Osteoblast (primary cell): ENCODE data around the gene CD70. TPM values are rescaled to one million over a fixed set of nuclear protein-coding genes. Genes with fewer than 3 reads are reported as not detected.
A peak's percentile ranks its signal among the peaks of the same experiment; 100 is the strongest.
"Not testable (repeated sequence)": the region's sequence is repeated elsewhere in the genome, so short reads cannot be mapped to it uniquely, and the experiment has no call there.

Source experiments
- DNase-seq: peaks from one replicate; pipeline ENCODE4 v3.0.0; 2011; ENCODE audit warnings: low spot score, mixed read lengths; ENCODE audit not compliant: insufficient read length; ENCODE audit errors: missing footprints
- H2AFZ ChIP-seq: 2 replicates; pipeline ENCODE4 v1.6.0; 2011; ENCODE audit warnings: mild to moderate bottlenecking, low read length
- H3K27ac ChIP-seq: 2 replicates; pipeline ENCODE4 v1.5.1; 2011; ENCODE audit warnings: mild to moderate bottlenecking, low read depth, low read length, moderate library complexity
- H3K27me3 ChIP-seq: 2 replicates; pipeline ENCODE4 v1.6.0; 2012; ENCODE audit warnings: mild to moderate bottlenecking, control low read depth, inconsistent platforms, low read length, moderate library complexity; ENCODE audit not compliant: insufficient read depth
- H3K36me3 ChIP-seq: 2 replicates; pipeline ENCODE4 v1.5.1; 2011; ENCODE audit warnings: mild to moderate bottlenecking, low read length, control low read depth, moderate library complexity; ENCODE audit not compliant: insufficient read depth
- H3K4me1 ChIP-seq: 2 replicates; pipeline ENCODE4 v1.5.1; 2011; ENCODE audit warnings: mild to moderate bottlenecking, low read length, control low read depth, moderate library complexity; ENCODE audit not compliant: insufficient read depth
- H3K4me2 ChIP-seq: 2 replicates; pipeline ENCODE4 v1.6.0; 2011; ENCODE audit warnings: mild to moderate bottlenecking, low read length; ENCODE audit not compliant: insufficient read depth
- H3K4me3 ChIP-seq: fragments of 200-600 bp; sonication (generic); 3 replicates; pipeline ENCODE4 v1.5.1; 2012; ENCODE audit warnings: mild to moderate bottlenecking, low read length, inconsistent platforms; ENCODE audit not compliant: insufficient read depth
- H3K79me2 ChIP-seq: 2 replicates; pipeline ENCODE4 v1.6.0; 2012; ENCODE audit warnings: mild to moderate bottlenecking, low read length, control low read depth, inconsistent platforms; ENCODE audit not compliant: insufficient read depth
- H3K9me3 ChIP-seq: 2 replicates; pipeline ENCODE4 v1.5.1; 2011; ENCODE audit warnings: low read depth, low read length, control low read depth
- H4K20me1 ChIP-seq: 2 replicates; pipeline ENCODE4 v1.6.0; 2012; ENCODE audit warnings: mild to moderate bottlenecking, low read length, control low read depth; ENCODE audit not compliant: insufficient read depth
- total RNA-seq: library from RNA; depleted of rRNA; stranded (reverse); fragments of >200 nt; gene quantifications from 2 replicates; pipeline ENCODE4 v1.2.3, GENCODE V29; 2012
- TF ChIP-seq, protein P1 (sequence below): IDR thresholded peaks from 2 replicates; pipeline ENCODE4 v1.5.1; 2011; ENCODE audit warnings: mild to moderate bottlenecking, low read depth, low read length, moderate library complexity; ENCODE audit errors: extremely low read depth

CD70 gene
- total RNA-seq, 1 donor, result not detected

DNA sequence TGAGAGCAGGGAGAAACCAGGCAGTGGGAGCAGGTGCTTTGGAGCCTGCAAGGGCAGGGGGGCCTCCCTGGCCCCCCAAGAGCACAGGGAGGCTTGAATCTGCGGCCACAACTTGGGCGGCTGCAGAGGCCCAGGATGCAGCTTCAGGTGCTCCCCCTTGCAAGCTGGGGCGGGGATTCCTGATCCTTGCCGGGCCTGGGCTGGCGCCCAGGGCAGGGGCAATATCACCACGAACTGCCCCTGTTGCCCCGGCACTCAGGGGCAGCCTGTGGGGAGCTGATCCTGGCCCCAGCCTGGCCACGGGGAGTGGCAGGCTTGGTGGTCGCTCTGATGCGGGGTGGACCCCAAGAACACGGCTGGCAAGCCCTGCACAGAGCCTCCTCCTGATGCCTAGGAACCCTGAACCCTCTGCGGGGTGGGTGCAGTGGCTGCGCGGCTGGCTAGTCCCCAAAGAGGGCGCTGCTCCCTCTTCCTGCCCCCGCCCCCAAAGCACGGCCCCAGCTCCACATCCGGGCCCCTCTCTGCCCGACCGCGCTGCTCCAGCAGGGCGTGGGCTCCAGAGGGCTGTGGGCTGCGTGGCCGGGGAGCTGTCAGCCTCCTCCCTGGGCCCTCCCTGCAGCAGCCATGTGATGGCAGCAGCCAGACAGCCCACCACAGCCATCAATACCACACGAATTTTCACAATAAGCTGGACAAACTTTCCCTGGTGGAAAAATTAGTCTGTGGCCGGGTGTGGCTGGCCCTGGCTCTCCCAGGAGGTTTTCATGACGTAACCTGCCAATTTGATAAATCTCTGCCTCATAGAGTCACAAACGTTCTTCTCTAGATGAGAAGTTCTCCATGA, 39.1 kb downstream of the CD70 start:
- Histone ChIP-seq H3K27ac (no peak overlapping the region), H2AFZ (no peak overlapping the region), H3K4me1 (peaks cover 8% of the 10 kb centered on the region), H3K4me2 (no peak overlapping the region), H3K9me3 (no peaks in the 10 kb centered on the region), H3K4me3 (no peak overlapping the region), H3K27me3 (no peaks in the 10 kb centered on the region), H3K36me3 (no peaks in the 10 kb centered on the region), H3K79me2 (no peaks in the 10 kb centered on the region), H4K20me1 (no peaks in the 10 kb centered on the region)
- peak; percentile 88 for DNase-seq
- TF ChIP-seq, protein P1, sequence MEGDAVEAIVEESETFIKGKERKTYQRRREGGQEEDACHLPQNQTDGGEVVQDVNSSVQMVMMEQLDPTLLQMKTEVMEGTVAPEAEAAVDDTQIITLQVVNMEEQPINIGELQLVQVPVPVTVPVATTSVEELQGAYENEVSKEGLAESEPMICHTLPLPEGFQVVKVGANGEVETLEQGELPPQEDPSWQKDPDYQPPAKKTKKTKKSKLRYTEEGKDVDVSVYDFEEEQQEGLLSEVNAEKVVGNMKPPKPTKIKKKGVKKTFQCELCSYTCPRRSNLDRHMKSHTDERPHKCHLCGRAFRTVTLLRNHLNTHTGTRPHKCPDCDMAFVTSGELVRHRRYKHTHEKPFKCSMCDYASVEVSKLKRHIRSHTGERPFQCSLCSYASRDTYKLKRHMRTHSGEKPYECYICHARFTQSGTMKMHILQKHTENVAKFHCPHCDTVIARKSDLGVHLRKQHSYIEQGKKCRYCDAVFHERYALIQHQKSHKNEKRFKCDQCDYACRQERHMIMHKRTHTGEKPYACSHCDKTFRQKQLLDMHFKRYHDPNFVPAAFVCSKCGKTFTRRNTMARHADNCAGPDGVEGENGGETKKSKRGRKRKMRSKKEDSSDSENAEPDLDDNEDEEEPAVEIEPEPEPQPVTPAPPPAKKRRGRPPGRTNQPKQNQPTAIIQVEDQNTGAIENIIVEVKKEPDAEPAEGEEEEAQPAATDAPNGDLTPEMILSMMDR, result peak; percentile 12

DNA sequence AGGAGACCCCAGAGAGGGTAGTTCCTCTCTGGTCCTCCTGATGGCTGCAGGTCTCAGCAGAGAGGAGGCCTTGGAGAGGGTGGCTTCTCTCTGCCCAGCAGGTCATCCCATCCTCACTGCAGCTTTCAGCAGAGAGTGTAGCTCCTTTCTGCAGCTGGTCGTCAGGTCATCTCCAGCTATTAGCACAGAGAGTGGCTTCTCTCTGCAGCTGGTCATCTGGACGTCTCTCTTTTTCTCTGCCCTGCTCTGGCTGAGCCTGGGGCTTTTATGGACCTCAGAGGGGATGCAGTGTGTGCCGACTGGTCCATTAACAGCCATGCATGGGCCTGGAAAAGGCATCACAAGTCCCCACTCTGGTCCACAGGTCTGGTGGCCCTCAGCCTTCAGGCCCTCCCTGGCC, 39.9 kb downstream of the CD70 start:
- no peaks in the 10 kb centered on the region for H3K9me3 ChIP-seq

GRCh38 chr19:6550679-6551078, 40.3 kb downstream of the CD70 start:
- DNase-seq, result peak; percentile 37
- H2AFZ ChIP-seq, H3K79me2 ChIP-seq, H3K9me3 ChIP-seq, H3K27ac ChIP-seq, H3K27me3 ChIP-seq, H3K4me2 ChIP-seq, H3K4me1 ChIP-seq, H3K36me3 ChIP-seq, H4K20me1 ChIP-seq, H3K4me3 ChIP-seq: not testable (repeated sequence)

More for the DNA sequence above, 39.9 kb downstream of the CD70 start:
- Histone ChIP-seq H3K79me2 (no peaks in the 10 kb centered on the region), H3K36me3 (no peaks in the 10 kb centered on the region), H2AFZ (no peak overlapping the region), H4K20me1 (no peaks in the 10 kb centered on the region), H3K27me3 (no peaks in the 10 kb centered on the region), H3K27ac (no peak overlapping the region), H3K4me2 (no peak overlapping the region), H3K4me1 (peaks cover under 1% of the 10 kb centered on the region), H3K4me3 (no peak overlapping the region)
- DNase-seq, result no peak
- TF ChIP-seq, protein P1, result no peak

GRCh38 chr19:6543866-6544347, 47.0 kb downstream of the CD70 start:
- no peak overlapping the region for H3K4me3 ChIP-seq
- no peaks in the 10 kb centered on the region for H4K20me1 ChIP-seq
- H3K4me2 ChIP-seq, result no peak overlapping the region
- TF ChIP-seq, protein P1, result no peak
- H3K9me3 ChIP-seq, result no peaks in the 10 kb centered on the region
- DNase-seq, result peak; percentile 2
- H2AFZ ChIP-seq, result no peak overlapping the region
- no peaks in the 10 kb centered on the region for H3K27me3 ChIP-seq
- H3K79me2 ChIP-seq, result no peaks in the 10 kb centered on the region
- no peaks in the 10 kb centered on the region for H3K36me3 ChIP-seq
- H3K27ac ChIP-seq, result no peak overlapping the region
- H3K4me1 ChIP-seq, result no peaks in the 10 kb centered on the region
